ENCODE results near the gene SCN2B. TPM values are rescaled to one million over a fixed set of nuclear protein-coding genes. Genes with fewer than 3 reads are reported as not detected.

SCN2B gene
- total RNA-seq, 2 experiments from 2014 or later = not detected

- Mint-ChIP-seq H3K4me1 (peaks cover 9% of the 10 kb centered on the region), H3K36me3 (ENCODE audit: low read depth) (no peaks in the 10 kb centered on the region)
- CTCF ChIA-PET = interaction anchor here (0.5 to 3.1 kb wide), 6 partner anchors 12 to 349 kb away, joined by 3 to 25 read pairs (median 4); no protein-coding TSS in a partner anchor
Measured at GRCh38 chr11:118156531-118157185, 19.8 kb downstream of the SCN2B start.

GRCh38 chr11:118155776-118156530, 20.5 kb downstream of the SCN2B start:
- ChIA-PET POLR2A (no interaction called here), CTCF (interaction anchor here (1.0 to 3.1 kb wide), 5 partner anchors 11 to 348 kb away, joined by 3 to 25 read pairs (median 4); no protein-coding TSS in a partner anchor)
- peaks cover 9% of the 10 kb centered on the region for H3K4me1 Mint-ChIP-seq
- H3K9me3 Mint-ChIP-seq = no peaks in the 10 kb centered on the region
- H3K27me3 Mint-ChIP-seq = peaks cover 82% of the 10 kb centered on the region
- no peak for DNase-seq
- H3K4me3 Mint-ChIP-seq = no peak overlapping the region
- no peaks in the 10 kb centered on the region for H3K36me3 Mint-ChIP-seq (ENCODE audit: low read depth)
- H3K27ac Mint-ChIP-seq = no peak overlapping the region

More at GRCh38 chr11:118156531-118157185, 19.8 kb downstream of the SCN2B start:
- peaks cover 81% of the 10 kb centered on the region for H3K27me3 Mint-ChIP-seq
- DNase-seq = no peak
- H3K9me3 Mint-ChIP-seq = no peaks in the 10 kb centered on the region
- no peak overlapping the region for H3K27ac Mint-ChIP-seq
- H3K4me3 Mint-ChIP-seq = no peak overlapping the region
- POLR2A ChIA-PET = interaction anchor here (1.0 kb wide), 1 partner anchor 9 kb away, joined by 3 read pairs; no protein-coding TSS in a partner anchor

- POLR2A ChIA-PET = no interaction called here
- H3K9me3 Mint-ChIP-seq = no peaks in the 10 kb centered on the region
Measured at GRCh38 chr11:118154641-118155040, 21.8 kb downstream of the SCN2B start.

DNA sequence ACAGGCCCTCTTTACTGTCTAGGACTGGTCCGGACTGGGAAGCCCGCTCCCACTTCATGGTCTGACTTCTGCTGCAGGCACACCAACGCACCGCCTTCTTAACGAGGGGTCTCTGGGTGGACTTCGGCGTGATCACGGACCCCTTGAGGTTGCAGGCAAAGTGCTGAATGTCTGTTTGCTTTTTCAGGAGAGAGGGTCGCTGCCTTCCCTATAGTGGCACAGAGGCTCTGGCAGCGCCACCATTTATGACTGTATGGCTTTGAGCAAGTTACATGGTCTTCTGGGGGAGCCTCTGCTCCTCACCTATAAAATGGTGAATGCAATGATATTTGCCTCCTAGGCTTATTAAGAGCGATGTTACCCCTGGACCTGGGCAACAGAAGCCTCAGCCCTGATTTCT, 22.5 kb downstream of the SCN2B start:
- H3K27ac Mint-ChIP-seq = no peak overlapping the region
- no peak for DNase-seq
- peaks cover 9% of the 10 kb centered on the region for H3K4me1 Mint-ChIP-seq
- no peaks in the 10 kb centered on the region for H3K9me3 Mint-ChIP-seq
- H3K36me3 Mint-ChIP-seq (ENCODE audit: low read depth) = no peaks in the 10 kb centered on the region
- peaks cover 88% of the 10 kb centered on the region for H3K27me3 Mint-ChIP-seq
- ChIA-PET CTCF (no interaction called here), POLR2A (no interaction called here)
- H3K4me3 Mint-ChIP-seq = peak overlapping the region; percentile 35

More at GRCh38 chr11:118154641-118155040, 21.8 kb downstream of the SCN2B start:
- H3K4me1 Mint-ChIP-seq = peaks cover 9% of the 10 kb centered on the region
- H3K27me3 Mint-ChIP-seq = peaks cover 94% of the 10 kb centered on the region
- H3K27ac Mint-ChIP-seq = no peak overlapping the region
- H3K36me3 Mint-ChIP-seq (ENCODE audit: low read depth) = no peaks in the 10 kb centered on the region
- CTCF ChIA-PET = interaction anchor here (0.6 to 1.3 kb wide), 2 partner anchors 12 to 44 kb away, joined by 3 read pairs; no protein-coding TSS in a partner anchor
- no peak overlapping the region for H3K4me3 Mint-ChIP-seq
- DNase-seq = no peak

DNA sequence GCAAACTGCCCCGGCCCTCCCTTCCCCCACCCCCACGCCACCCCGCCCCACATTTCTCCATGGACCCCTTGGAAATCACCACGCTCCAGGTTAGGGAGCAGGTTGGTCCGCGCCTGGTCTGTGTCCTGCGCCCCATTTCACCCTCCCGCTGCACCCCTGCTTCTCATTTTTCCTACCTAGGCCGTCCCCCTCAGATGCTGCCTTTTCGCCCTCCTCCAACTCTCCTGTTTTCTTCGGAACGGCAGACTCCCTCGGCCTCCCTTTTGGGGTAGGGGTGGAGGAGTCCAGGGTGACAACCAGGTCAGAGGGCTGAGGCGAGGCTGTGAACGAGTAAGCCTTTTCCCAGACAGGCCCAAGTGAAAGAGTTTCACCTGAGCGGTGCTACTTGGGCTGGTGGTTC, 22.9 kb downstream of the SCN2B start:
- peaks cover 9% of the 10 kb centered on the region for H3K4me1 Mint-ChIP-seq
- ChIA-PET POLR2A (interaction anchor here (1.0 to 1.3 kb wide), 2 partner anchors 14 to 17 kb away, joined by 4 read pairs; no protein-coding TSS in a partner anchor), CTCF (interaction anchor here (0.7 to 3.2 kb wide), 3 partner anchors 18 to 136 kb away, joined by 3 to 12 read pairs (median 4); no protein-coding TSS in a partner anchor)
- H3K27me3 Mint-ChIP-seq = peaks cover 89% of the 10 kb centered on the region
- DNase-seq = no peak
- no peaks in the 10 kb centered on the region for H3K9me3 Mint-ChIP-seq
- H3K4me3 Mint-ChIP-seq = peak overlapping the region; percentile 35
- no peaks in the 10 kb centered on the region for H3K36me3 Mint-ChIP-seq (ENCODE audit: low read depth)
- no peak overlapping the region for H3K27ac Mint-ChIP-seq

DNA sequence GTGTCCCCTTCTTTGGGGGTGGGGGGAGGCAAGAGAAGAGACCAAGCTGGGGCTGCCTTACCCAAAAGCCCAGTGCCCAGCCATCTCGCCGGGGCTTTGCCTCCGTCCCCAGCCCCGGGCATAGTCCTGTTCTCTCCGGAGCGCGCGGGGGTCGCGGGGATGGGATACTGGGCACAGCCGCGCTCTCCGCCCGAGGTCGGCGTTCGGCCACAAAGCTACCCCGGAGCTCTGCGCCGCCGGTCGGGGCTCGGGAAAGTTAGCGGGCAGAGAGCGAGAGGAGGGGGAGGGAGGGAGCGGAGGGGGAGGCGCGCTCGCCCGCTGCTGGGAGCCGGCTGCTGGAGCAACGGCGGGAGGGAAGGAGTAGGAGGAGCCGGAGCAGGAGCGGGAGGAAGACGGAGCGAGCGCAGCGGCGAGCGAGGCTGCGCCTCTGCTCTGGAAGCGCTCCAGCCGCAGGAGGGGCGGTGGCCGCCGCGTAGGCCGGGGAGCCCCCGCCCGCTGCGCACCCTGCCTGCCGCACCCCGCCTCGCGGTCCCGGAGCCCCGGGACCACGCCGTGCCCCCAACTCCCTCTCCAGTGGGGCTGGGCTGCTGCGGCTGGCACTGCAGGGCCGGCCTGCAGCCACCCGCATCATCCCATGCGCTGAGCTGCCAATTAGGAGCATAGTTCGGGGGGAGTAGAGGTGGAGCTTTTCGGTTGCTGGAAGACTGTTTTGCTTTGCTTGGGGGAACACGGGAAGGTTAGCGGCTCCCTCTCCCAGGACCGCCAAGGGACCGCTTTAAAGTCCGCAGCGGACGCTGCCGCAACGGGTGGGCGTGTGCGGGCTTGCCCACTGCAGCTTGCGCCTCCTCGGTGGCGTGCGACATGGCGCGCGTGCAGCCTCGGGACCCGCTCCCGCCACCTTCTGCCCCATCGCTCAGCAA, 23.6 kb downstream of the SCN2B start, which contains the start of gene SCN4B:
Gene SCN4B, minus strand, starts transcription at position 272 of the 920 bp plus-strand sequence. Its CDS starts 150 bp downstream, at position 122.
- H3K9me3 Mint-ChIP-seq = no peaks in the 10 kb centered on the region
- peak within 1 kb of the TSS; percentile 35 for H3K4me3 Mint-ChIP-seq
- ChIA-PET CTCF (interaction anchor here (0.5 to 3.2 kb wide), 4 partner anchors 19 to 137 kb away, joined by 3 to 12 read pairs (median 4); no protein-coding TSS in a partner anchor), POLR2A (interaction anchor here (1.0 to 1.3 kb wide), 2 partner anchors 15 to 18 kb away, joined by 4 read pairs; no protein-coding TSS in a partner anchor)
- H3K4me1 Mint-ChIP-seq = peaks cover 9% of the 10 kb centered on the region
- peaks cover 89% of the 10 kb centered on the region for H3K27me3 Mint-ChIP-seq
- no peaks in the 10 kb centered on the region for H3K36me3 Mint-ChIP-seq (ENCODE audit: low read depth)
- DNase-seq = no peak
- H3K27ac Mint-ChIP-seq = no peak within 1 kb of the TSS

DNA sequence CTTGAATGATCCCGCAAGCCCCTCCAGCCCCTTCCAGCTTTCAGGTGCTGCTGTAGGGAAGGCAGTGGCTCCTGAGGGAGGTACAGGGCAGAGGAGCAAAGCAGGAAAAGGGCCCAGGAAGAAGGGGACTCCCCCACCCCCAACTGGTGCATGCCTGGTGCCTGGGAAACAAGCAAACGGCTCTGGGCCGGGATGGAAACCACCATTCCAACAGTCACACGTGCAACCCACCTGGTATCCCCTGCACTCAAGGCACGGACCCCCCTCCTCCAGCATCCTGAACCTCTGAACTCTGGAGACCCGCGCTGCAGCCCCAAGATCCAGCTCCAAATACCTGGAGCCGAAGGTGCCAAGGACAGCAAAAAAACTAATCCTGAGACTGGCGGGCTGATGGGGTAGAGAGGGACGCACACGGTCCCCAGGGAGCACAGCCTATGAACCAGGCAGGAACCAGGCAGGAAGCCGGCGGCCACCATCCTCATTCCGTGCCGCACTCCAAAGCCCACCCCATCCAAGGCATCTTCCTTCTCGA, 24.4 kb downstream of the SCN2B start:
- peaks cover 9% of the 10 kb centered on the region for H3K4me1 Mint-ChIP-seq
- ChIA-PET POLR2A (interaction anchor here (1.3 kb wide), 1 partner anchor 19 kb away, joined by 4 read pairs; no protein-coding TSS in a partner anchor), CTCF (interaction anchor here (3.2 kb wide), 1 partner anchor 19 kb away, joined by 12 read pairs; no protein-coding TSS in a partner anchor)
- H3K27ac Mint-ChIP-seq = no peak overlapping the region
- peaks cover 87% of the 10 kb centered on the region for H3K27me3 Mint-ChIP-seq
- H3K4me3 Mint-ChIP-seq = peak overlapping the region; percentile 19
- DNase-seq = no peak
- no peaks in the 10 kb centered on the region for H3K9me3 Mint-ChIP-seq
- H3K36me3 Mint-ChIP-seq (ENCODE audit: low read depth) = no peaks in the 10 kb centered on the region

DNA sequence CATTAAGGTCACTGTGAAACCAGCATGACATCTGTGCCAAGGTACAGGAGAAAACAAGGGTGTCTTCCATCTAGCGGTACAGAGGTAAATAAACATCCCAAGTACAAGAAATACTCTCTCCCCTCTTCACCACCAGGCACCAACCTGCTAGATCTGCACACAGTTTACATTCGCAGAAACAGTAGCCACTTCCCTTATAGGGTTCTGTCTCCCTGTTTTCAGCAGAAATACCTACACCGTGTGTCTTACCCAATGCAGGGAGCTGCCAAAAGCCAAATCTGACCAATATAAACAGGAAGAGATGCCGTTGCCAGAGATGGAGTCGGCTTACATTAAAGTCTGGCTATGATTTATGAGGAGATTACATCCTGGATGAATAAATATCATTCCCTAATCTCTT, 25.0 kb downstream of the SCN2B start:
- H3K9me3 Mint-ChIP-seq = no peaks in the 10 kb centered on the region
- peaks cover 83% of the 10 kb centered on the region for H3K27me3 Mint-ChIP-seq
- peaks cover 9% of the 10 kb centered on the region for H3K4me1 Mint-ChIP-seq
- H3K27ac Mint-ChIP-seq = no peak overlapping the region
- ChIA-PET POLR2A (no interaction called here), CTCF (interaction anchor here (3.2 kb wide), 1 partner anchor 20 kb away, joined by 12 read pairs; no protein-coding TSS in a partner anchor)
- no peak for DNase-seq
- no peaks in the 10 kb centered on the region for H3K36me3 Mint-ChIP-seq (ENCODE audit: low read depth)
- no peak overlapping the region for H3K4me3 Mint-ChIP-seq

- POLR2A ChIA-PET = no interaction called here
- peaks cover 10% of the 10 kb centered on the region for H3K4me1 Mint-ChIP-seq
- CTCF ChIA-PET = interaction anchor here (1.1 kb wide), 1 partner anchor 22 kb away, joined by 5 read pairs; no protein-coding TSS in a partner anchor
- no peak overlapping the region for H3K4me3 Mint-ChIP-seq
- H3K9me3 Mint-ChIP-seq = no peaks in the 10 kb centered on the region
- DNase-seq = no peak
- no peaks in the 10 kb centered on the region for H3K36me3 Mint-ChIP-seq (ENCODE audit: low read depth)
- H3K27me3 Mint-ChIP-seq = peaks cover 76% of the 10 kb centered on the region
- H3K27ac Mint-ChIP-seq = no peak overlapping the region
Measured at GRCh38 chr11:118149493-118149892, 26.9 kb downstream of the SCN2B start.

GRCh38 chr11:118148856-118149255, 27.6 kb downstream of the SCN2B start:
- ChIA-PET CTCF (interaction anchor here (1.1 kb wide), 1 partner anchor 23 kb away, joined by 5 read pairs; no protein-coding TSS in a partner anchor), POLR2A (no interaction called here)
- Mint-ChIP-seq H3K4me3 (no peak overlapping the region), H3K27me3 (peaks cover 76% of the 10 kb centered on the region), H3K27ac (no peak overlapping the region), H3K4me1 (peaks cover 8% of the 10 kb centered on the region), H3K9me3 (no peaks in the 10 kb centered on the region), H3K36me3 (ENCODE audit: low read depth) (no peaks in the 10 kb centered on the region)
- no peak for DNase-seq

GRCh38 chr11:118148240-118148639, 28.2 kb downstream of the SCN2B start:
- Mint-ChIP-seq H3K4me1 (peaks cover 4% of the 10 kb centered on the region), H3K36me3 (ENCODE audit: low read depth) (no peaks in the 10 kb centered on the region), H3K9me3 (no peaks in the 10 kb centered on the region), H3K4me3 (no peak overlapping the region), H3K27ac (no peak overlapping the region), H3K27me3 (peaks cover 76% of the 10 kb centered on the region)
- ChIA-PET POLR2A (no interaction called here), CTCF (interaction anchor here (2.7 kb wide), 1 partner anchor 23 kb away, joined by 13 read pairs; no protein-coding TSS in a partner anchor)
- no peak for DNase-seq

DNA sequence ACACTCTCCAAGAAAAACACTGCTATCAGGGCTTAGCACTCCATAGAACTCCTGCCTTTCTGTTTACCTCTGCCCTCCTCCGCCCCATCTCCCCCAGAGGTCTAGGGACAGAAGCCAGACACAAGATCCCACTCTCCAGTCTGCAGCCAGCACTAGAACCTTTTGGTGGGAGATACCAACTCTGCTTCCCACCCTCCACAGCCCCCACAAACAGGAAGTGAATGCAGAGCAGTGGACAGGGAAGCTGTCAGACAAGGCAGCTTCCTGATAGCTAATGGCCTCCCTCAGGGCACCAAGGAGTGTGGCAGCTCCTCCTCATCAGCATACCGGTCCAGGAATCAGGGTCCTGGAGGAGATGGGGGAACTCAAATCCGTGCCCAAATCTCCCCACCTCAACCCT, 28.9 kb downstream of the SCN2B start:
- H3K27ac Mint-ChIP-seq = no peak overlapping the region

More for the DNA sequence above, 28.9 kb downstream of the SCN2B start:
- peaks cover 78% of the 10 kb centered on the region for H3K27me3 Mint-ChIP-seq
- no peaks in the 10 kb centered on the region for H3K36me3 Mint-ChIP-seq (ENCODE audit: low read depth)
- H3K4me3 Mint-ChIP-seq = no peak overlapping the region
- H3K9me3 Mint-ChIP-seq = no peaks in the 10 kb centered on the region
- ChIA-PET CTCF (interaction anchor here (1.5 to 2.7 kb wide), 2 partner anchors 24 to 148 kb away, joined by 6 to 13 read pairs; no protein-coding TSS in a partner anchor), POLR2A (no interaction called here)
- peaks cover 7% of the 10 kb centered on the region for H3K4me1 Mint-ChIP-seq
- no peak for DNase-seq
